Body of pancreas (tissue), 4 donors: ENCODE measurements around the gene ZNF205.

Experiments
- CTCF ChIP-seq, 7 experiments: fragments of 450-650 bp in 4 of 7; fragments of 200-600 bp in 3 of 7; sonication (generic) in 3 of 7; IDR thresholded peaks; one replicate each; pipeline ENCODE4 v1.5.1; 2016 to 2019; ENCODE audit warnings: antibody characterized with exemption in 7 of 7
- POLR2A ChIP-seq, 3 donors: fragments of 450-650 bp; IDR thresholded peaks; one replicate each; pipeline ENCODE4 v1.6.1; 2016; ENCODE audit warnings: antibody characterized with exemption in 3 of 3, mild to moderate bottlenecking in 2 of 3

- TF ChIP-seq POLR2A (IDR thresholded peaks at IDR 0.05) (no peak), CTCF (IDR thresholded peaks at IDR 0.05) (no peak)
Observed at GRCh38 chr16:3161235-3162018, 49.0 kb downstream of the ZNF205 start.
